Stimulated activated CD4-positive, alpha-beta T cell treated with anti-CD3 and anti-CD28 coated beads, Interleukin-15, amount 100 ng/mL, for 1 hour (primary cell): ENCODE measurements around the gene STARD8.
"Not testable (repeated sequence)": the region's sequence is repeated elsewhere in the genome, so short reads cannot be mapped to it uniquely, and the experiment has no call there.

Experiments
- DNase-seq, 2 donors: peaks; one replicate each; pipeline ENCODE4 v3.0.0-alpha.2; 2020; ENCODE audit warnings: low read depth in 1 of 2, low spot score in 1 of 2

The STARD8 gene

GRCh38 chrX:68656473-68656872 lies 9.0 kb downstream of the STARD8 start:
- DNase-seq: not testable (repeated sequence)

- DNase-seq: no peak
These were observed 11.1 kb downstream of the STARD8 start for GRCh38 chrX:68658530-68658929.

GRCh38 chrX:68659385-68659784 lies 11.9 kb downstream of the STARD8 start:
- no peak for DNase-seq

GRCh38 chrX:68659786-68660185 lies 12.3 kb downstream of the STARD8 start:
- DNase-seq: no peak

GRCh38 chrX:68660746-68661145 lies 13.3 kb downstream of the STARD8 start:
- no peak for DNase-seq

GRCh38 chrX:68665502-68665901 lies 18.0 kb downstream of the STARD8 start:
- DNase-seq: no peak

GRCh38 chrX:68666580-68666979 lies 19.1 kb downstream of the STARD8 start:
- no peak for DNase-seq

- no peak for DNase-seq
These were observed 21.8 kb downstream of the STARD8 start for GRCh38 chrX:68669094-68669860.

- no peak for DNase-seq
These were observed 22.4 kb downstream of the STARD8 start for GRCh38 chrX:68669871-68670270.

- no peak for DNase-seq
These were observed 23.8 kb downstream of the STARD8 start for GRCh38 chrX:68671221-68671620.

GRCh38 chrX:68672581-68673318 lies 25.3 kb downstream of the STARD8 start:
- DNase-seq: no peak

GRCh38 chrX:68675571-68675970 lies 28.1 kb downstream of the STARD8 start:
- DNase-seq: no peak

- no peak for DNase-seq
These were observed 28.9 kb downstream of the STARD8 start for GRCh38 chrX:68676335-68676734.

GRCh38 chrX:68677998-68678397 lies 30.5 kb downstream of the STARD8 start:
- DNase-seq: no peak

GRCh38 chrX:68681443-68681941 lies 34.0 kb downstream of the STARD8 start:
- no peak for DNase-seq

GRCh38 chrX:68682790-68683189 lies 35.3 kb downstream of the STARD8 start:
- DNase-seq: no peak

- no peak for DNase-seq
These were observed 36.1 kb downstream of the STARD8 start for GRCh38 chrX:68683580-68683979.

- no peak for DNase-seq
These were observed 36.9 kb downstream of the STARD8 start for GRCh38 chrX:68684291-68684918.

- no peak for DNase-seq
These were observed 37.4 kb downstream of the STARD8 start for GRCh38 chrX:68684919-68685304.

- DNase-seq: no peak
These were observed 38.2 kb downstream of the STARD8 start for GRCh38 chrX:68685685-68686084.

- no peak for DNase-seq
These were observed 38.9 kb downstream of the STARD8 start for GRCh38 chrX:68686097-68686977.
